Keratinocyte (primary cell): Measurements from ENCODE around the gene MYBPH. TPM values are rescaled to one million over a fixed set of nuclear protein-coding genes. Genes with fewer than 3 reads are reported as not detected.

Source experiments
- DNase-seq: peaks from one replicate; pipeline ENCODE4 v3.0.0-alpha.2; 2011; ENCODE audit warnings: low read depth, missing footprints, low spot score
- FAIRE-seq: peaks from 2 replicates; lab custom pipeline; 2011; peaks lifted over from hg19 to GRCh38; lab: Jason Lieb, UNC
- H2AFZ ChIP-seq: 2 replicates; pipeline ENCODE4 v1.6.0; 2012; ENCODE audit warnings: low read length, control low read depth, inconsistent platforms; ENCODE audit not compliant: control insufficient read depth
- H3K27ac ChIP-seq: 2 replicates; pipeline ENCODE4 v1.5.1; 2011; ENCODE audit warnings: low read length; ENCODE audit not compliant: control insufficient read depth, insufficient read depth
- H3K27me3 ChIP-seq: 3 replicates; pipeline ENCODE4 v1.6.0; 2011; ENCODE audit warnings: low read length; ENCODE audit not compliant: control insufficient read depth, insufficient read depth; ENCODE audit errors: extremely low read depth
- H3K36me3 ChIP-seq, 2 experiments: 2 replicates in 1 of 2; 3 replicates in 1 of 2; pipeline ENCODE4 v1.5.1; 2011; ENCODE audit warnings: low read length in 2 of 2, mild to moderate bottlenecking in 1 of 2; ENCODE audit not compliant: control insufficient read depth in 2 of 2, insufficient read depth in 2 of 2; ENCODE audit errors: extremely low read depth in 1 of 2
- H3K4me1 ChIP-seq: 3 replicates; pipeline ENCODE4 v1.5.1; 2011; ENCODE audit warnings: low read length; ENCODE audit not compliant: control insufficient read depth, insufficient read depth; ENCODE audit errors: extremely low read depth
- H3K4me2 ChIP-seq: 3 replicates; pipeline ENCODE4 v1.6.0; 2011; ENCODE audit warnings: low read depth, low read length; ENCODE audit not compliant: control insufficient read depth, insufficient read depth; ENCODE audit errors: extremely low read depth
- H3K4me3 ChIP-seq, 3 experiments: fragments of 200-600 bp in 1 of 3; sonication (generic) in 1 of 3; 2 replicates in 2 of 3; 3 replicates in 1 of 3; pipeline ENCODE4 v1.5.1; 2011 to 2016; ENCODE audit warnings: low read length in 3 of 3, mild to moderate bottlenecking in 3 of 3, control low read depth in 2 of 3, inconsistent platforms in 1 of 3, low read depth in 1 of 3, mixed read lengths in 1 of 3, mixed run types in 1 of 3, moderate library complexity in 1 of 3; ENCODE audit not compliant: control insufficient read depth in 2 of 3, insufficient read depth in 2 of 3; ENCODE audit errors: extremely low read depth in 1 of 3
- H3K79me2 ChIP-seq: 2 replicates; pipeline ENCODE4 v1.6.0; 2012; ENCODE audit warnings: low read length; ENCODE audit not compliant: control insufficient read depth, insufficient read depth
- H3K9ac ChIP-seq: 3 replicates; pipeline ENCODE4 v1.6.0; 2011; ENCODE audit warnings: low read length; ENCODE audit not compliant: control insufficient read depth, insufficient read depth; ENCODE audit errors: extremely low read depth
- H3K9me1 ChIP-seq: 3 replicates; pipeline ENCODE4 v1.6.0; 2011; ENCODE audit warnings: low read length; ENCODE audit not compliant: control insufficient read depth, insufficient read depth; ENCODE audit errors: extremely low read depth
- H3K9me3 ChIP-seq: 2 replicates; pipeline ENCODE4 v1.5.1; 2012; ENCODE audit warnings: low read depth, low read length; ENCODE audit not compliant: control insufficient read depth
- H4K20me1 ChIP-seq: 3 replicates; pipeline ENCODE4 v1.6.0; 2011; ENCODE audit warnings: low read length; ENCODE audit not compliant: control insufficient read depth, insufficient read depth; ENCODE audit errors: extremely low read depth
- EZH2 ChIP-seq: IDR thresholded peaks from one replicate; pipeline ENCODE4 v1.6.1; 2012; ENCODE audit warnings: inconsistent platforms, mild to moderate bottlenecking, low read length, moderate library complexity
- dilution Hi-C: fragments of 300-500 bp; cut with MboI; formaldehyde crosslinking; loops from one replicate; pipeline ENCODE4 v1.7.0; 2020; ENCODE audit warnings: low sequenced_read_pairs; ENCODE audit not compliant: extremely low pct_ligation_motif_present
- polyA plus RNA-seq, 5 experiments: library from polyadenylated mRNA; depleted of rRNA in 3 of 5; stranded (reverse) in 3 of 5; stranded (forward) in 1 of 5; unstranded in 1 of 5; fragments of >200 nt; gene quantifications; 1 replicate in 1 of 5; 2 replicates in 3 of 5; 3 replicates in 1 of 5; pipeline versions ENCODE4 v1.2.1 to v1.2.3, GENCODE V29; 2011 to 2012; ENCODE audit warnings: missing spikeins in 2 of 5, low read depth in 1 of 5, low replicate concordance in 1 of 5
- TF ChIP-seq, protein P1 (sequence below), 3 experiments: IDR thresholded peaks in 1 of 3; conservative IDR thresholded peaks in 1 of 3; optimal IDR thresholded peaks in 1 of 3; 2 replicates in 2 of 3; 3 replicates in 1 of 3; pipeline versions ENCODE3 to v1.5.1; 2011; ENCODE audit warnings: low read length in 3 of 3, mild to moderate bottlenecking in 3 of 3, moderate library complexity in 2 of 3, control low read depth in 1 of 3, inconsistent platforms in 1 of 3; ENCODE audit not compliant: insufficient read depth in 2 of 3; ENCODE audit errors: extremely low read depth in 1 of 3

The MYBPH gene
- polyA plus RNA-seq, 1 donor (not counting 4 experiments of a cell fraction or from before 2014, with no cell fraction given) = not detected

DNA sequence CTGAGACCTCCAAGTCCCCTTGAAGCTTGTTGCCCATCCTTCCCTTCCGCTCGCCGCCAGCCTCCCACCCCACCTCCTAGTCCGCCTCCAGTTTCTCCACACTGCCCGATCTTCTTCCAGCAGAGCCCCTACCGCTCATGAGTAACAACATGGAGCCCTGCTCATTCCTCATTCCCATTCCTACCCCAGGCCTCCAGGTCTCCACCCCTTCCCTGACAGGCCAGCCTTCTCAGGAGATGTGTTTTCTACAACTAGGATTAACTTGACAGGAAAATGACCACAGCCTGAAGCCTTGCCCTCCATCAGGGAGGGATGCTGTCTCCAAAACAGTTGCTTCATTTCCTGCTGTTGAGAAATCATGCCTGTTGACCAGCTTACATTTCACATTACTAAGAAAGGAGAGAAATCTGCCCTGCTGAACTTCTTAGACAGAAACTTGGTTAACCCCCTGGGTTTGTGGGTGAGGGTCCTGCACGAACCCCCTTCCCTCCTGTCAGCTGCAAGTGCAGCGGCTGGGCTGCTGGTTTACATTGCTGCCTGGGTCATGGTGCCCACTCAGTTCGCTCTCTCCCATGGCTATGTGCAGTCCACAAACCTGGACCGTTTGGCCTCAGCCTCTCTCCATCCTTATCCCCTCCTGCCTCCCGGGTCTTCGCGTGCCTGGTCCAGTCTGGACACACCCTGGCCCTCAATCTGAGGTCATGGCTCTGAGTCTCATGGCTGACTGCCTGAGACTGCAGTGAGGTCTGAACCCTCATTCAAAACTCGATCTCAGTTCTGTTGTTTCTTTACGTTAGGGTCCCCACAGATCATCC lies 27.0 kb upstream of the MYBPH start:
- Histone ChIP-seq H3K36me3 (no peaks in the 10 kb centered on the region), H3K4me2 (no peak overlapping the region), H3K4me1 (no peaks in the 10 kb centered on the region), H2AFZ (no peak overlapping the region), H4K20me1 (no peaks in the 10 kb centered on the region), H3K27me3 (peaks cover 5% of the 10 kb centered on the region), H3K27ac (no peak overlapping the region), H3K9me1 (no peaks in the 10 kb centered on the region), H3K79me2 (no peaks in the 10 kb centered on the region), H3K4me3 (no peak overlapping the region), H3K9ac (no peak overlapping the region), H3K9me3 (no peaks in the 10 kb centered on the region)
- TF ChIP-seq, protein P1, sequence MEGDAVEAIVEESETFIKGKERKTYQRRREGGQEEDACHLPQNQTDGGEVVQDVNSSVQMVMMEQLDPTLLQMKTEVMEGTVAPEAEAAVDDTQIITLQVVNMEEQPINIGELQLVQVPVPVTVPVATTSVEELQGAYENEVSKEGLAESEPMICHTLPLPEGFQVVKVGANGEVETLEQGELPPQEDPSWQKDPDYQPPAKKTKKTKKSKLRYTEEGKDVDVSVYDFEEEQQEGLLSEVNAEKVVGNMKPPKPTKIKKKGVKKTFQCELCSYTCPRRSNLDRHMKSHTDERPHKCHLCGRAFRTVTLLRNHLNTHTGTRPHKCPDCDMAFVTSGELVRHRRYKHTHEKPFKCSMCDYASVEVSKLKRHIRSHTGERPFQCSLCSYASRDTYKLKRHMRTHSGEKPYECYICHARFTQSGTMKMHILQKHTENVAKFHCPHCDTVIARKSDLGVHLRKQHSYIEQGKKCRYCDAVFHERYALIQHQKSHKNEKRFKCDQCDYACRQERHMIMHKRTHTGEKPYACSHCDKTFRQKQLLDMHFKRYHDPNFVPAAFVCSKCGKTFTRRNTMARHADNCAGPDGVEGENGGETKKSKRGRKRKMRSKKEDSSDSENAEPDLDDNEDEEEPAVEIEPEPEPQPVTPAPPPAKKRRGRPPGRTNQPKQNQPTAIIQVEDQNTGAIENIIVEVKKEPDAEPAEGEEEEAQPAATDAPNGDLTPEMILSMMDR (optimal IDR thresholded peaks at IDR 0.05 in 1 of 3, IDR thresholded peaks at IDR 0.05 in 1 of 3, conservative IDR thresholded peaks at IDR 0.05 in 1 of 3; ENCODE audit: extremely low read depth in 1 of 3, insufficient read depth in 2 of 3, low read length in 3 of 3) = no peak
- TF ChIP-seq EZH2 = no peak
- dilution Hi-C loops = no loop called here
- no peak for DNase-seq
- no peak for FAIRE-seq

DNA sequence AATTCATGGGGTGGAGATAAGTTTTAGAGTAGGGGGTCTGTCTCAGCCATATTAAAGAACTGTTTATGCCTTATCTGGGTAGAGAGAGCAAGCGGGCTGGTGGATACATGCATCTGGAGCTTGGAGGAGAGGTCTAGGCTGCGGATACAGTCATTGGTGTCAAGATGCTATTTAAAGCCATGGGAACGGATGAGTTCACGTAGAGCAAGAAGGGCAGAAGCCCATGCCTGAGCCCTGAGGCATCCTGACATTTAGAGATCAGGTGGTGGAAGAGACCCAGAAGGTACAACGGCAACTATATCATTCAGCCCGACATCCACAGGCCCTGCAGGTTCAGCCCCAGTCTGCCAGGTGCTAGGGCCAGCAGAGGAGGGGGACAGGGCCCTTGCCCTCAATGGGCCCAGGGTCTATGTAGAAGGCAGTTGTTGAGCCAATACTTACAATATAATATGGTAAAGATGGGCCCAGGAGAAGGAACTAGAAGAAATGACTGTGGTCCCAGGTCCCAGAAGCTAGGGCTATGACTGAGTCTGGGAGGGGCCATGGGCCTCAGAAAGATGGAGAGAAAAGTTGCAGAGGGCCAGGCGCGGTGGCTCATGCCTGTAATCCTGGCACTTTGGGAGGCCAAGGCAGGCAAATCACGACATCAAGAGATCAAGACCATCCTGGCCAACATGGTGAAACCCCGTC lies 26.0 kb upstream of the MYBPH start:
- dilution Hi-C loops = no loop called here
- no peak for DNase-seq
- Histone ChIP-seq H3K36me3 (no peaks in the 10 kb centered on the region), H3K4me2 (no peak overlapping the region), H3K4me1 (no peaks in the 10 kb centered on the region), H3K27ac (no peak overlapping the region), H3K27me3 (peaks cover 5% of the 10 kb centered on the region), H2AFZ (no peak overlapping the region), H3K9ac (no peak overlapping the region), H3K79me2 (no peaks in the 10 kb centered on the region), H3K4me3 (no peak overlapping the region), H3K9me3 (no peaks in the 10 kb centered on the region), H4K20me1 (no peaks in the 10 kb centered on the region), H3K9me1 (no peaks in the 10 kb centered on the region)
- TF ChIP-seq, protein P1 (optimal IDR thresholded peaks at IDR 0.05 in 1 of 3, IDR thresholded peaks at IDR 0.05 in 1 of 3, conservative IDR thresholded peaks at IDR 0.05 in 1 of 3; ENCODE audit: extremely low read depth in 1 of 3, insufficient read depth in 2 of 3, low read length in 3 of 3) = no peak
- TF ChIP-seq EZH2 = no peak
- no peak for FAIRE-seq
